Retinal pigment epithelial cell (primary cell): ENCODE measurements around the gene MBOAT1.

Source experiments
- DNase-seq: peaks from one replicate; pipeline ENCODE4 v3.0.0-alpha.2; 2010; ENCODE audit warnings: low read depth
- H3K4me3 ChIP-seq: 2 replicates; pipeline ENCODE4 v1.5.1; 2011; ENCODE audit warnings: mild to moderate bottlenecking, low read length, control low read depth, moderate library complexity
- CTCF ChIP-seq: conservative IDR thresholded peaks from 2 replicates; pipeline ENCODE4 v1.5.1; 2011; ENCODE audit warnings: low read depth, low read length, control low read depth, inconsistent platforms

Gene MBOAT1

GRCh38 chr6:20137240-20137639 is 75.0 kb downstream of the MBOAT1 start:
- no peak overlapping the region for H3K4me3 ChIP-seq
- no peak for TF ChIP-seq CTCF
- no peak for DNase-seq

DNA sequence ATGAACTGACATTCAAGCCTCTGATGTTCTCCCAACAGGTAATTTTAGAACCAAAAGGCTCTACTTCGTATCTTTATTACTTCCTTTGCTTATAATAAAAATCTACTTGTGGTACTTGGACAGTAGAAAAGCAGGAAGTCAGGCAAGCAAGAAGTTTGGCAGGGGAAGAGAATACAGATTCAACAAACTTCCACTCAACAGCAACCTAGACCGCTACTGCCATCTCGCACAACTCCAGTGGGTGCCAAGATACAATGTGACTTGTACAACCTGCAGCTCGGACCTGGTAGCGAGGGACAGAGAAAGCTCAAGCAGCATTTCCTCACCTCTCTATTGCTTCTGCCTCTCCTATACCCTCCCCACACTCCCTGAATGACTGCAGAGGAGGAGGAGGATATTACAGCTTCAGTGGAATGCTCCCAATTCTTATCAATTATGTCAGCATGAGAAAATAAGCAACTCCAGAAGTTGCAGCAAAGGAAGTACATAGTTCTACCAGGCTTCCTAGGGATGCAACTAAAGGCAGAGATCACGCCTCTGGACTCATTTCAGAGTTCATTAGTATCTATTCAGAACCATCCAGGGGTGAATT is 76.5 kb downstream of the MBOAT1 start:
- TF ChIP-seq CTCF = no peak
- DNase-seq = no peak
- no peak overlapping the region for H3K4me3 ChIP-seq

DNA sequence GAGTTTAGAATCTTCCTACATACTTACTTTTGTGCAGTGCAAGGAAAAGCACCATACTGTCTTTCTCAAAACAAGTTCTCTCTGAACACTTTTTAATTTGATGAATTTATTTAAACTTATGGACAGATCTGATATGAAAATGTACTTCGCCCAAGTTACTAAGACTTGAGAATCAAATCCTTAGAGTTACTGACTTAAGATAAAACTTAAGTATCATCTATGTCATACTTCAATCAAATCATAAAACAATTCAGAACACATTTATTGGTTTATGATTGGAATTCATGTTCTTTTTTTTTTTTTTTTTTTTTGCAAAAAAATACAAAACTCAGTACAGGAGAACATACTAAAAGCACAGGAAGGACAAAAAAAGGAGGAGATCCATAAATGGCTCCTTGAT is 77.7 kb downstream of the MBOAT1 start:
- no peak overlapping the region for H3K4me3 ChIP-seq
- DNase-seq = no peak
- TF ChIP-seq CTCF = no peak

GRCh38 chr6:20129290-20130088 is 82.8 kb downstream of the MBOAT1 start:
- no peak for TF ChIP-seq CTCF
- no peak overlapping the region for H3K4me3 ChIP-seq
- no peak for DNase-seq

GRCh38 chr6:20128018-20128417 is 84.3 kb downstream of the MBOAT1 start:
- DNase-seq = no peak
- TF ChIP-seq CTCF = no peak
- H3K4me3 ChIP-seq = no peak overlapping the region

DNA sequence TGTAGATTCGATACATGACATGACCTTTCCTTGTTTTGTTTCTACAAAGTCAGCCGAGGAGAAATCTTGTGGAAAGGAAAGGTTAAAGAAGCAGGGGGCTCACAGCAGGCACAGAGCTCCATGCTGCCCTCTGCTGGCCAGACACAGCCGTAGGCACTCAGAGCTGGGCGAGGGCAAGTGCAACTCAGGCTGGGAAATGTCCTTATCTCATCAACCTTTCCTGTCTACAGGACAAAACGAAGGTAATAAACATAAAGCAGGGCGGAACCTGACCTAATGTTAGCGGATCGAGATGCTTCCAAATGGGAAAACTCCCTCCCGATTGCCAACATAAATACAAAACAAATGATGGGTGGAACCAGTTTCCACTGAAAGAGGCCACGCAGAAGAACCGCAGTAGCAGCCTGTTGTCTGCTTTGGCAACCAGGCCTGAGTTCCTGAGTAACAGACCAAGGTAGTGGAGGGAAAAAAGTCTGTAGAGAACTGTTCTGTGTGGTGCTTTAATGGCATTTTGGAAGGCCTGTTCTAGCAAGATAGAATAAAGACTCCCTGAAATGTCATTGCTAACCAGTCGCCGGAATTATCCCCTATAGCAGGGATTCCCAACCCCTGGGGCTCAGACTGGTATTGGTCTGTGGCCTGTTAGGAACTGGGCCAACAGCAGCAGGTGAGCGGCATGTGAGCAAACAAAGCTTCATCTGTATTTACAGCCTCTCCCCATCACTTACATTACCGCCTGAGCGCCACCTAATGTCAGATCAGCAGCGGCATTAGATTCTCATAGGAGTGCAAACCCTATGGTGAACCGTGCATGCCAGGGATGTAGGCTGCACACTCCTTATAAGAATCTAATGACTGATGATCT is 85.2 kb downstream of the MBOAT1 start:
- TF ChIP-seq CTCF = peak; percentile 100
- no peak overlapping the region for H3K4me3 ChIP-seq
- peak; percentile 1 for DNase-seq
